Vagina (tissue), 2 donors: ENCODE measurements around the gene TMEM59.

Source experiments
- POLR2AphosphoS5 ChIP-seq, 2 donors: sonication (generic); formaldehyde crosslinking; IDR thresholded peaks; one replicate each; pipeline ENCODE4 v1.9.0; 2017; ENCODE audit warnings: antibody characterized with exemption in 2 of 2, mild to moderate bottlenecking in 2 of 2, low read depth in 1 of 2; ENCODE audit not compliant: insufficient read depth in 1 of 2
- TF ChIP-seq, protein P1 (sequence below), 3 experiments: fragments of 450-650 bp in 2 of 3; fragments of 200-600 bp in 1 of 3; sonication (generic) in 1 of 3; IDR thresholded peaks; one replicate each; pipeline ENCODE4 v1.5.1; 2017 to 2019; ENCODE audit warnings: antibody characterized with exemption in 3 of 3, mild to moderate bottlenecking in 2 of 3, moderate library complexity in 2 of 3

DNA sequence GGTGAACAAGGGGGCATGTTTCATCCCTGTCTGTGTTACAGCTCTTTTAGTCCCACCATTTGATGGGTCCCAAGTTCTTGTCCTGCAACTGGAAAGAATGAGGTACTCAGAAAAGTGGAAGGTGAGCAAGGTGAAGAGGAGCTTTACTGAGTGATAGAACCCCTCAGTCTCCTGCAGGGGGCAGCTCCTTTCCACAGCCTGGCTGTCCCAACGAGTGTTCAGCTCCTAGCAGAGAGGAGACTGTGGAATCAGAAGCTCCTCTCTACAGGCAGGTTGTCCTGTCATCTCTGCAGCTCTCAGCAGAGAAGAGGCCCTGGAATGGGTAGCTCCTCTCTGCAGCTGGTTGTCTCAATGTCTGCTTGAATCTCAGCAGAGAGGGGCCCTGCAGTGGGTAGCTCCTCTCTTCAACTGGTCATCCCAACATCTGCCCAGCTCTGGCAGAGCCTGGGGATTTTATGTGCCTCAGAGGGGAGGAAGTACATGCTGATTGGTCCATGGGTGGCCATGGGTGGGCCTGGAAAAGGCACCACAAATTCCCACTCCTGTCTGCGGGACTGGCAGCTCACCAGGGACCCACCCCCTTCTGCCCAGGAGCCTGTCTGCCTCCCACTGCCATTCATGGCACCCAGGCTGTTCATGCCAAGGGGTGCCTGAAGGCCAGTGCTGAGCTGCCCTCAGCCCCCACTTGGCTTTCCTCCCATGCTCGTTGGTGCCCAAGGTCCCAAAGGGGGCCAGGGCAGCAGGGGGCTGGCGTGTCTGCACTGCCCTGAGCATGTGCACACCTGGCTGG is 60.7 kb downstream of the TMEM59 start:
- TF ChIP-seq, protein P1, sequence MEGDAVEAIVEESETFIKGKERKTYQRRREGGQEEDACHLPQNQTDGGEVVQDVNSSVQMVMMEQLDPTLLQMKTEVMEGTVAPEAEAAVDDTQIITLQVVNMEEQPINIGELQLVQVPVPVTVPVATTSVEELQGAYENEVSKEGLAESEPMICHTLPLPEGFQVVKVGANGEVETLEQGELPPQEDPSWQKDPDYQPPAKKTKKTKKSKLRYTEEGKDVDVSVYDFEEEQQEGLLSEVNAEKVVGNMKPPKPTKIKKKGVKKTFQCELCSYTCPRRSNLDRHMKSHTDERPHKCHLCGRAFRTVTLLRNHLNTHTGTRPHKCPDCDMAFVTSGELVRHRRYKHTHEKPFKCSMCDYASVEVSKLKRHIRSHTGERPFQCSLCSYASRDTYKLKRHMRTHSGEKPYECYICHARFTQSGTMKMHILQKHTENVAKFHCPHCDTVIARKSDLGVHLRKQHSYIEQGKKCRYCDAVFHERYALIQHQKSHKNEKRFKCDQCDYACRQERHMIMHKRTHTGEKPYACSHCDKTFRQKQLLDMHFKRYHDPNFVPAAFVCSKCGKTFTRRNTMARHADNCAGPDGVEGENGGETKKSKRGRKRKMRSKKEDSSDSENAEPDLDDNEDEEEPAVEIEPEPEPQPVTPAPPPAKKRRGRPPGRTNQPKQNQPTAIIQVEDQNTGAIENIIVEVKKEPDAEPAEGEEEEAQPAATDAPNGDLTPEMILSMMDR (IDR thresholded peaks at IDR 0.05), result no peak
- TF ChIP-seq POLR2AphosphoS5 (IDR thresholded peaks at IDR 0.05; ENCODE audit: insufficient read depth in 1 of 2, low read depth in 1 of 2), result no peak
